Naive thymus-derived CD4-positive, alpha-beta T cell (primary cell): ENCODE data around the gene CDK6. TPM values are rescaled to one million over a fixed set of nuclear protein-coding genes. Genes with fewer than 3 reads are reported as not detected.
A peak's percentile ranks its signal among the peaks of the same experiment; 100 is the strongest.

ENCODE experiments used
- ATAC-seq: fragments of 150-1000 bp; cut with Tn5 transposase; 2 replicates; pipeline ENCODE4 v1.10.0; 2021; ENCODE audit warnings: mild to moderate bottlenecking, moderate library complexity
- CTCF ChIA-PET: fragments of 350-600 bp; sonication (Branson Sonifier 250); formaldehyde crosslinking; loops from one replicate; lab custom pipeline; 2021; ENCODE audit warnings: antibody characterized with exemption; lab: Charles Lee
- POLR2A ChIA-PET: fragments of 350-600 bp; sonication (Branson Sonifier 250); formaldehyde crosslinking; loops from one replicate; lab custom pipeline; 2021; ENCODE audit warnings: antibody characterized with exemption, inconsistent platforms; lab: Charles Lee
- DNase-seq, 9 donors: peaks; one replicate each; pipeline versions ENCODE4 v3.0.0 to v3.0.0-alpha.2; 2020 to 2022; ENCODE audit warnings: mixed read lengths in 1 of 9
- H3K27ac ChIP-seq: one replicate; pipeline ENCODE4 v1.7.0; 2013; ENCODE audit warnings: mild to moderate bottlenecking, low read depth, low read length, moderate library complexity
- H3K27me3 ChIP-seq, 2 donors: one replicate each; pipeline ENCODE4 v1.7.0; 2013; ENCODE audit warnings: low read length in 2 of 2, mild to moderate bottlenecking in 2 of 2, moderate library complexity in 2 of 2; ENCODE audit not compliant: control insufficient read depth in 2 of 2, insufficient read depth in 2 of 2
- H3K36me3 ChIP-seq, 3 experiments: 1 replicate in 2 of 3; 2 replicates in 1 of 3; pipeline ENCODE4 v1.7.0; 2013; ENCODE audit warnings: low read length in 3 of 3, mild to moderate bottlenecking in 3 of 3, moderate library complexity in 1 of 3; ENCODE audit not compliant: insufficient read depth in 3 of 3, control insufficient read depth in 2 of 3
- H3K4me1 ChIP-seq, 2 donors: one replicate each; pipeline ENCODE4 v1.7.0; 2013; ENCODE audit warnings: low read length in 2 of 2, mild to moderate bottlenecking in 2 of 2, moderate library complexity in 1 of 2; ENCODE audit not compliant: control insufficient read depth in 2 of 2, insufficient read depth in 2 of 2
- H3K4me3 ChIP-seq: 2 replicates; pipeline ENCODE4 v1.7.0; 2013; ENCODE audit warnings: mild to moderate bottlenecking, low read length
- H3K9me3 ChIP-seq, 3 experiments: 1 replicate in 2 of 3; 2 replicates in 1 of 3; pipeline ENCODE4 v1.7.0; 2013; ENCODE audit warnings: low read length in 3 of 3; ENCODE audit not compliant: control insufficient read depth in 2 of 3
- H3K27ac Mint-ChIP-seq, 9 donors: one replicate each; pipeline ENCODE4 v1.8.0; 2020 to 2022; ENCODE audit warnings: mixed read lengths in 9 of 9, mild to moderate bottlenecking in 8 of 9, moderate library complexity in 5 of 9, inconsistent platforms in 2 of 9
- H3K27me3 Mint-ChIP-seq, 5 donors: one replicate each; pipeline ENCODE4 v1.8.0; 2021 to 2022; ENCODE audit warnings: mixed read lengths in 5 of 5, mild to moderate bottlenecking in 1 of 5
- H3K36me3 Mint-ChIP-seq, 5 donors: one replicate each; pipeline ENCODE4 v1.8.0; 2020 to 2022; ENCODE audit warnings: mixed read lengths in 5 of 5, mild to moderate bottlenecking in 3 of 5, inconsistent platforms in 1 of 5
- H3K4me1 Mint-ChIP-seq, 7 donors: one replicate each; pipeline ENCODE4 v1.8.0; 2020 to 2022; ENCODE audit warnings: mixed read lengths in 7 of 7, mild to moderate bottlenecking in 3 of 7, inconsistent platforms in 1 of 7
- H3K4me3 Mint-ChIP-seq, 10 donors: one replicate each; pipeline ENCODE4 v1.8.0; 2020 to 2022; ENCODE audit warnings: mild to moderate bottlenecking in 10 of 10, mixed read lengths in 10 of 10, moderate library complexity in 6 of 10, inconsistent platforms in 2 of 10
- H3K9me3 Mint-ChIP-seq, 11 donors: one replicate each; pipeline ENCODE4 v1.8.0; 2020 to 2022; ENCODE audit warnings: mixed read lengths in 11 of 11, mild to moderate bottlenecking in 4 of 11, inconsistent platforms in 1 of 11, moderate library complexity in 1 of 11
- intact Hi-C, 2 donors: fragments of 100-400 bp; cut with micrococcal nuclease; formaldehyde crosslinking; loops; one replicate each; pipeline ENCODE4 v1.15.1; 2023
- polyA plus RNA-seq, 2 donors: library from polyadenylated mRNA; unstranded; fragments of 300-500 nt; fragmentation: Illumina TruSeq; gene quantifications; one replicate each; pipeline ENCODE4 v1.2.3, GENCODE V29; 2021
- total RNA-seq, 6 experiments: library from RNA in 5 of 6; stranded (reverse) in 5 of 6; gene quantifications; 1 replicate in 5 of 6; 2 replicates in 1 of 6; pipeline ENCODE4 v1.2.3 and lab custom pipeline; 2021 to 2026

CDK6 gene
- total and polyA plus RNA-seq, 7 experiments from 2014 or later = 15.8 to 156 (median 36.8) TPM

DNA sequence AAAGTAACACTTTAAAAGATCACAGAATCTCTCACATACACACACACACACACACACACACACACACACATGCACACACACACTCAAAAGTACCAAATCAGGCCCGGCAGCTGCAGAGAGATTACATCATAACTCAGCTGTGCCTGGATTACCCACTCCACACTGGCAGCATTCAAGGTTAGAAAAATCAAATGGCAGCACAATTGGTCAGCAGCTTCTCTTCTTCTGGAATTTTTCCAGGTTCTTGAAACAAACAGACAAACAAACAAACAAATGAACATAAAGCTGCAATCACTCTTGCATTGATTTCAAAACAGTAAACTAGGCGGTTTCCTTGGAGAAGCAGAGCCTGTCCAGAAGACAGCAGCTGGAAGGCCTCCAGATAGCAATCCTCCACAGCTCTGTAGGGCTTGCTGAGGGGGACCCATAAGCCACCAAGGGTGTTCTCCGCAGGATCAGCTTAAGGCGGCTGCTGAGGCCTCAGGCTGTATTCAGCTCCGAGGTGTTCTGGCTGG lies 221.7 kb downstream of the CDK6 start:
- no peaks in the 10 kb centered on the region for H3K4me1 ChIP-seq
- no peaks in the 10 kb centered on the region for H3K9me3 Mint-ChIP-seq
- H3K9me3 ChIP-seq = no peaks in the 10 kb centered on the region
- H3K27ac Mint-ChIP-seq = peak overlapping the region in 2 of 9 donors; percentile 36 to 49
- H3K36me3 Mint-ChIP-seq = peaks cover 8 to 26% (median 9%) of the 10 kb centered on the region in 5 donors
- DNase-seq (no peak), ATAC-seq (no peak)
- H3K27ac ChIP-seq = no peak overlapping the region
- H3K4me1 Mint-ChIP-seq = peaks cover 0 to 36% (median 7%) of the 10 kb centered on the region in 7 donors
- H3K4me3 ChIP-seq = no peak overlapping the region
- H3K27me3 ChIP-seq = no peaks in the 10 kb centered on the region
- intact Hi-C loops = no loop called here
- no peaks in the 10 kb centered on the region for H3K27me3 Mint-ChIP-seq
- H3K4me3 Mint-ChIP-seq = no peak overlapping the region
- POLR2A ChIA-PET = no interaction called here
- peaks cover 5 to 44% (median 11%) of the 10 kb centered on the region in 3 experiments for H3K36me3 ChIP-seq
- CTCF ChIA-PET = no interaction called here

- H3K4me3 ChIP-seq = no peak overlapping the region
- ChIA-PET CTCF (no interaction called here), POLR2A (no interaction called here)
- no peaks in the 10 kb centered on the region for H3K27me3 Mint-ChIP-seq
- H3K27ac Mint-ChIP-seq = peak overlapping the region in 1 of 9 donors; percentile 0
- no peak overlapping the region for H3K27ac ChIP-seq
- H3K4me1 Mint-ChIP-seq = peaks cover 0 to 33% (median 8%) of the 10 kb centered on the region in 7 donors
- intact Hi-C loops = no loop called here
- H3K36me3 Mint-ChIP-seq = peaks cover 8 to 26% (median 9%) of the 10 kb centered on the region in 5 donors
- no peaks in the 10 kb centered on the region for H3K4me1 ChIP-seq
- H3K9me3 Mint-ChIP-seq = no peaks in the 10 kb centered on the region
- H3K36me3 ChIP-seq = peaks cover 5 to 44% (median 11%) of the 10 kb centered on the region in 3 experiments
- H3K4me3 Mint-ChIP-seq = no peak overlapping the region
- no peaks in the 10 kb centered on the region for H3K27me3 ChIP-seq
- H3K9me3 ChIP-seq = no peaks in the 10 kb centered on the region
- no peak for ATAC-seq
- DNase-seq = no peak
Observed at GRCh38 chr7:92613720-92614119, 222.7 kb downstream of the CDK6 start.

DNA sequence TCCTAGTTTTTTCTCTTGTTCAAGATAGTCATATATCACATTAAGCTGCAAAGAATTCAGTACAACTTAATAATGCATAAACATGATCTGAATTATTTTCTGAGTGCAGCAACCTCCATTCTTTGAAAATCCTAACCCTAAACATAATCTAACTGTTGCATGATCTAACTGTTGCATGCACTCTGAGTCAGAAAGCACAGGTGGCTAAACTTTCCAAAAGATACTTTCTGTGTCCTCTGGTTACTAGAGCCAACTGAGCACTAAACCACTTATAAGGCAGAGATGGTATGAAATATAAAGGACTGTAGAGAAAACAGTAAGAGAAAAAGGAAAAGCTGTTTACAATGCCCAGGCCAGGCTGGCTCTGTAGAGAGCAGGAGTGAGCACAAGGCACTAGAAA lies 223.2 kb downstream of the CDK6 start:
- peaks cover 5 to 44% (median 11%) of the 10 kb centered on the region in 3 experiments for H3K36me3 ChIP-seq
- peaks cover 8 to 26% (median 9%) of the 10 kb centered on the region in 5 donors for H3K36me3 Mint-ChIP-seq
- CTCF ChIA-PET = no interaction called here
- intact Hi-C loops = no loop called here
- DNase-seq = no peak
- H3K27me3 Mint-ChIP-seq = no peaks in the 10 kb centered on the region
- POLR2A ChIA-PET = interaction anchor here (1.1 kb wide), 1 partner anchor 32 kb away, joined by 7 read pairs; no protein-coding TSS in a partner anchor
- H3K4me3 ChIP-seq = no peak overlapping the region
- no peaks in the 10 kb centered on the region for H3K9me3 ChIP-seq
- no peaks in the 10 kb centered on the region for H3K4me1 ChIP-seq
- no peak for ATAC-seq
- H3K9me3 Mint-ChIP-seq = no peaks in the 10 kb centered on the region
- H3K4me3 Mint-ChIP-seq = no peak overlapping the region
- H3K27ac Mint-ChIP-seq = peak overlapping the region in 5 of 9 donors; percentile 10 to 46 (median 19)
- H3K27ac ChIP-seq = no peak overlapping the region
- H3K4me1 Mint-ChIP-seq = peaks cover 0 to 30% (median 8%) of the 10 kb centered on the region in 7 donors
- H3K27me3 ChIP-seq = no peaks in the 10 kb centered on the region

GRCh38 chr7:92612501-92612900 lies 223.9 kb downstream of the CDK6 start:
- H3K4me1 ChIP-seq = no peaks in the 10 kb centered on the region
- no peak for ATAC-seq
- ChIA-PET POLR2A (interaction anchor here (1.1 kb wide), 1 partner anchor 31 kb away, joined by 7 read pairs; no protein-coding TSS in a partner anchor), CTCF (no interaction called here)
- no peak overlapping the region for H3K4me3 ChIP-seq
- intact Hi-C loops = no loop called here
- peak overlapping the region in 3 of 9 donors; percentile 14 to 79 (median 46) for H3K27ac Mint-ChIP-seq
- no peak for DNase-seq
- no peaks in the 10 kb centered on the region for H3K27me3 Mint-ChIP-seq
- H3K9me3 ChIP-seq = no peaks in the 10 kb centered on the region
- H3K36me3 ChIP-seq = peaks cover 0 to 40% (median 11%) of the 10 kb centered on the region in 3 experiments
- no peak overlapping the region for H3K4me3 Mint-ChIP-seq
- H3K36me3 Mint-ChIP-seq = peaks cover 6 to 25% (median 8%) of the 10 kb centered on the region in 5 donors
- no peaks in the 10 kb centered on the region for H3K27me3 ChIP-seq
- peaks cover 0 to 28% (median 8%) of the 10 kb centered on the region in 7 donors for H3K4me1 Mint-ChIP-seq
- no peaks in the 10 kb centered on the region for H3K9me3 Mint-ChIP-seq
- no peak overlapping the region for H3K27ac ChIP-seq

DNA sequence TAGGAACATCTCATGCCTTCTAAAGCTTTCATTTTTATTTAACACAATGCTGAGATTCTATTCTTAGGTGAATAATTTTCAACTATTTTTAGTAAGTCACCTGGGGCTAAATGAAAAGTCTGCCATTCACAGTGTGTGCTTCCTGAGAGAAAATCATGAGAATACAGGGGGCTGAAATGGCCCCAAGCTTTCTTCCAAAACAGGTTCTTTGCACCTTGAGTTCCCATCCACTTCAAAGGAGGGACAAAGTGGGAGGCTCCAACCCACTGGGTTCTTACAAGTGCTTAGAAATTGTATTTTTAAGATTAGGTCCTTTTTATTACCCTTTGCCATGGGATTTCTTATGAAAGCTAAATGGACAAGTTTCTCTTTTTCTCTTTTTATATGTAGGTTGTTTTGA lies 224.6 kb downstream of the CDK6 start:
- no peaks in the 10 kb centered on the region for H3K9me3 Mint-ChIP-seq
- Histone ChIP-seq H3K9me3 (no peaks in the 10 kb centered on the region), H3K27ac (no peak overlapping the region), H3K36me3 (peaks cover 0 to 34% (median 11%) of the 10 kb centered on the region in 3 experiments), H3K4me1 (no peaks in the 10 kb centered on the region), H3K4me3 (no peak overlapping the region), H3K27me3 (no peaks in the 10 kb centered on the region)
- H3K27me3 Mint-ChIP-seq = no peaks in the 10 kb centered on the region
- no peak overlapping the region for H3K4me3 Mint-ChIP-seq
- CTCF ChIA-PET = no interaction called here
- DNase-seq = no peak
- intact Hi-C loops = no loop called here
- no peak for ATAC-seq
- H3K36me3 Mint-ChIP-seq = peaks cover 5 to 23% (median 8%) of the 10 kb centered on the region in 5 donors
- POLR2A ChIA-PET = no interaction called here
- H3K4me1 Mint-ChIP-seq = peaks cover 0 to 28% (median 8%) of the 10 kb centered on the region in 7 donors
- H3K27ac Mint-ChIP-seq = peak overlapping the region in 1 of 9 donors; percentile 46

DNA sequence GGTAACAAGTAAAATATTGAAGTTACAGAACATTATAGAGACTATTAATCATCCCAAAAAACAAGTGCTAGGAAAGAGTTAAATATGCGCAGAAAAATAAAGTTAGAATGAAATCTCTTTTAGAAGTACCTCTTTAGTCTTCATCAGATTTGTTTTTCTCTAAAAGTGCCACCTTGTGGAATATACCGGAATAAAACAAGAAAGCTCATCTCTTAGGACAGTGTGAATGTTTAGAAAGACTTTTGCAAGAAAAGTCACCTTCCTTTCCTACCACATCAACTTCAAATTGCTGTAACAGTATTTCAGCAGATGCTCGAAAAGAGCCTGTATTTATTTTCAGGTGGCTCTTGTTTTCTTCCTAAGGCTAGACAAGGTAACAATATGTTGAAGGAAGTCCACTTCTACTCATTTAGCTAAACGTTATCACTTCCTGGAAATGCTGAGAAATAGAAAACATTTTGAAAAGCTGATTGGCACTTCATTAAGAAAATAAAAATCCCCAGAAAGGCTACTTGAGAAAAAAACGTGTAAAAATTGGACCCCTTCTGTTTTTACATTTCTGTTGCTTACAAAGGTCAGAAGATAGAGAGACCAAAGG lies 226.4 kb downstream of the CDK6 start:
- ChIA-PET CTCF (interaction anchor here (0.7 to 2.0 kb wide), 5 partner anchors 9 to 446 kb away, joined by 3 to 6 read pairs (median 4); no protein-coding TSS in a partner anchor), POLR2A (interaction anchor here (0.7 to 1.4 kb wide), 3 partner anchors 19 to 539 kb away, joined by 3 to 4 read pairs (median 3); partner anchors contain the start of genes PEX1 and RBM48)
- intact Hi-C loops = loop anchor here in 1 of 2 donors (1.0 kb wide), 2 partner anchors 20 to 82 kb away; partner anchors contain the start of genes FAM133B, PEX1 and RBM48
- Mint-ChIP-seq H3K27ac (peak overlapping the region in 6 of 9 donors; percentile 2 to 85 (median 58)), H3K4me1 (peaks cover 0 to 26% (median 8%) of the 10 kb centered on the region in 7 donors), H3K9me3 (no peaks in the 10 kb centered on the region), H3K36me3 (peaks cover 0 to 21% (median 5%) of the 10 kb centered on the region in 5 donors), H3K27me3 (no peaks in the 10 kb centered on the region), H3K4me3 (peak overlapping the region in 1 of 10 donors; percentile 16)
- Histone ChIP-seq H3K9me3 (no peaks in the 10 kb centered on the region), H3K4me3 (no peak overlapping the region), H3K27me3 (no peaks in the 10 kb centered on the region), H3K4me1 (no peaks in the 10 kb centered on the region), H3K27ac (no peak overlapping the region), H3K36me3 (peaks cover 0 to 18% (median 4%) of the 10 kb centered on the region in 3 experiments)
- peak; percentile 65 for ATAC-seq
- DNase-seq = peak in 3 of 9 donors; percentile 18 to 32 (median 23)
